Testis (tissue), 3 donors: ENCODE results near the gene LYZ. TPM values are rescaled to one million over a fixed set of nuclear protein-coding genes. Genes with fewer than 3 reads are reported as not detected.
A peak's percentile ranks its signal among the peaks of the same experiment; 100 is the strongest.

Experiments
- DNase-seq: peaks from one replicate; pipeline ENCODE4 v3.0.0-alpha.2; 2019
- H3K27ac ChIP-seq, 2 donors: fragments of 200-600 bp; sonication (generic); one replicate each; pipeline ENCODE4 v1.5.1; 2019
- H3K27me3 ChIP-seq: fragments of 200-600 bp; sonication (generic); one replicate; pipeline ENCODE4 v1.5.1; 2019
- H3K36me3 ChIP-seq: fragments of 200-600 bp; sonication (generic); one replicate; pipeline ENCODE4 v1.5.1; 2017; ENCODE audit warnings: low read depth; ENCODE audit errors: missing control alignments
- H3K4me1 ChIP-seq: fragments of 200-600 bp; sonication (generic); one replicate; pipeline ENCODE4 v1.5.1; 2019
- H3K4me3 ChIP-seq, 2 donors: fragments of 200-600 bp; sonication (generic); one replicate each; pipeline ENCODE4 v1.5.1; 2017 to 2019
- H3K9me3 ChIP-seq: fragments of 200-600 bp; sonication (generic); one replicate; pipeline ENCODE4 v1.5.1; 2017
- POLR2A ChIP-seq: fragments of 450-650 bp; IDR thresholded peaks from one replicate; pipeline ENCODE4 v1.6.1; 2017; ENCODE audit warnings: antibody characterized with exemption, mild to moderate bottlenecking, moderate library complexity
- WGBS, 2 donors: methylation state at CpG; one replicate each; pipeline ENCODE4 v1.1.5; 2018; 5-methylcytosine and 5-hydroxymethylcytosine counted together
- intact Hi-C: fragments of 100-400 bp; cut with DNase I; formaldehyde crosslinking; loops from one replicate; pipeline ENCODE4 v1.15.1; 2023; ENCODE audit warnings: low total_unique reads
- polyA plus RNA-seq: library from polyadenylated mRNA; stranded (reverse); fragments of 350-450 nt; fragmentation: Illumina TruSeq; extraction: RNeasy Lipid Tissue Mini Kit (QIAGEN cat#74804); gene quantifications from one replicate; pipeline ENCODE4 v1.2.3, GENCODE V29; 2014; ENCODE audit warnings: low read depth, low replicate concordance; ENCODE audit not compliant: insufficient read depth
- total RNA-seq, 2 donors: library from RNA; depleted of rRNA; stranded (reverse); fragments of >200 nt; gene quantifications; one replicate each; pipeline ENCODE4 v1.2.3, GENCODE V29; 2016
- TF ChIP-seq, protein P1 (sequence below), 3 experiments: fragments of 450-650 bp in 2 of 3; fragments of 200-600 bp in 1 of 3; sonication (generic) in 1 of 3; IDR thresholded peaks; one replicate each; pipeline ENCODE4 v1.5.1; 2016 to 2019; ENCODE audit warnings: antibody characterized with exemption in 3 of 3, mild to moderate bottlenecking in 2 of 3, moderate library complexity in 1 of 3

Gene LYZ
- total and polyA plus RNA-seq, 3 donors from 2014 or later, result 3.4 to 203 (median 9.7) TPM

DNA sequence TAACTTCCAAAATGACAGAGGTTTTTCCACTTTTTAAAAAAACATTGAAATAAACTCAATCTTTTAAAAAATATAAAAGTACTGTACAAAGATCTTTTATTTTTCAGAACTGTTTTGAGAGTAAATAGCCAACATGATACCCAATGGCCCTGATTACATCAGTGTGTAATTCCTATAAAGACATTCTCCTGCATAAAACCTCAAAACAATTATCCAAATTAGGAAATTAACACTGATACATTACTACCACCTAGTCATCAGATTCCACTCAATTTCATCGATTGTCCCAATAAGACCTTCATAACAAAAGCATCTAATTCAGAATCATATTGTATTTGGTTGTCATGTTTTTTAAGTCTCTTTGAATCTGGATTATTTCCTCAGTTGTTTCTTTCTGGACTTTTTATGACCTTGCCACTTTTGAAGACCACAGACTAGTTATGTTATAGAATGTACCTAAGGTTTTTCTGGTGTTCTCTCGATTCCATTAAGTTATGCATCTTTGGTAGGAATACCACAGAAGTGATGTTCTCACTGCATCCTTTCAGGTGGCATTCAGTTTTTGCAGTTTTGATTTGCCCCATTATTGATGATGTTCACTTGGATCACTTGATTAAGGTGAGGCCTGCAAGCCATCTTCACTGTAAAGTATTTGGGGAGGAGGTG, 7.3 kb downstream of the LYZ start:
- TF ChIP-seq, protein P1, sequence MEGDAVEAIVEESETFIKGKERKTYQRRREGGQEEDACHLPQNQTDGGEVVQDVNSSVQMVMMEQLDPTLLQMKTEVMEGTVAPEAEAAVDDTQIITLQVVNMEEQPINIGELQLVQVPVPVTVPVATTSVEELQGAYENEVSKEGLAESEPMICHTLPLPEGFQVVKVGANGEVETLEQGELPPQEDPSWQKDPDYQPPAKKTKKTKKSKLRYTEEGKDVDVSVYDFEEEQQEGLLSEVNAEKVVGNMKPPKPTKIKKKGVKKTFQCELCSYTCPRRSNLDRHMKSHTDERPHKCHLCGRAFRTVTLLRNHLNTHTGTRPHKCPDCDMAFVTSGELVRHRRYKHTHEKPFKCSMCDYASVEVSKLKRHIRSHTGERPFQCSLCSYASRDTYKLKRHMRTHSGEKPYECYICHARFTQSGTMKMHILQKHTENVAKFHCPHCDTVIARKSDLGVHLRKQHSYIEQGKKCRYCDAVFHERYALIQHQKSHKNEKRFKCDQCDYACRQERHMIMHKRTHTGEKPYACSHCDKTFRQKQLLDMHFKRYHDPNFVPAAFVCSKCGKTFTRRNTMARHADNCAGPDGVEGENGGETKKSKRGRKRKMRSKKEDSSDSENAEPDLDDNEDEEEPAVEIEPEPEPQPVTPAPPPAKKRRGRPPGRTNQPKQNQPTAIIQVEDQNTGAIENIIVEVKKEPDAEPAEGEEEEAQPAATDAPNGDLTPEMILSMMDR (IDR thresholded peaks at IDR 0.05), result no peak
- no peak for TF ChIP-seq POLR2A
- H3K9me3 ChIP-seq, result no peaks in the 10 kb centered on the region
- no peak for DNase-seq
- H3K4me1 ChIP-seq, result no peaks in the 10 kb centered on the region
- WGBS, 2 donors, result 68 to 72% methylated on average over 2 of the region's 2 CpGs
- no peak overlapping the region for H3K27ac ChIP-seq
- intact Hi-C loops, result no loop called here
- no peak overlapping the region for H3K4me3 ChIP-seq
- H3K27me3 ChIP-seq, result no peaks in the 10 kb centered on the region
- no peaks in the 10 kb centered on the region for H3K36me3 ChIP-seq

DNA sequence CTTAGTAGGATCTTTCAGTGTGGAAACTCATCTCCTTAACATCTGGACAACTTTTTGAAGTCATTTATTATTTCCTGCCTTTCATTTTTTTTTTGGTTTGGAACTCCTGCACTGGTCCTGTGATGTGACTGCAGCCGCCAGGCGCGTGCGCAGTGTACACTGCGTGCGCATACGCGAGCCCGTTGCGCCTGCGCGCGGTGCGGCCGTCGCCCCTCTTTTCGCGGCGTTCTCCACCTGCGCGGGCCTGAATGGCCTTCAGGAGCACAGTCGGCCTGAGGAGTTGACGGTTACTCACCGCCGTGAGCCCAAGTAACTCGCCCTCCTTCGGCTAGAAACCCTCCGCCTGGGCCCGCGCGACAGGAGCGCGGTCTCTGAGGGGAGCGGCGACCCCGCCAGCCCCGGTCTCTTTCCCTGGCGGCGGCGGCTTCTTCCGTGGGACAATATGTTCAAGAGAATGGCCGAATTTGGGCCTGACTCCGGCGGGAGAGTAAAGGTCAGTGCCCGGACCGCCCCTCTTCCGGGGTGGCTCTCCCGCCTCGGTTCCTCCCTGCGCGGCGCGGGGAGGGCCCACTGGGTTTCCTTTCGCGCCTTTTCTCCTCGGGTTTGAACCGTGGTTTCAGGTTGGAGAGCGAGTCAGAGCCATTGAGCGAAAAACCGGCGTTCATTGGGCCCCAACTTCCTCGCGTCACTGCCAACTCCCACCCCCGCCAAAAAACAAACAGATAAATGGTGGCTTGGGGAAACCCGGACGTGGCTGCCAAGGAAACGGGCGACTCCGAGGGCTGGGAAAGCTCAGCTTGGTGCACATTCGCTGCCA, 11.6 kb downstream of the LYZ start, which contains the start of gene YEATS4:
Gene YEATS4, plus strand, starts transcription at position 213 of the 817 bp plus-strand sequence. Its CDS starts 230 bp downstream, at position 443.
- H3K4me1 ChIP-seq, result no peaks in the 10 kb centered on the region
- intact Hi-C loops, result no loop called here
- TF ChIP-seq, protein P1 (IDR thresholded peaks at IDR 0.05), result no peak
- no peaks in the 10 kb centered on the region for H3K27me3 ChIP-seq
- H3K4me3 ChIP-seq, result peak within 1 kb of the TSS; percentile 76 to 88
- no peaks in the 10 kb centered on the region for H3K9me3 ChIP-seq
- 0% methylated on average over 27 to 63 of the region's 70 CpGs for WGBS, 2 donors
- no peaks in the 10 kb centered on the region for H3K36me3 ChIP-seq
- H3K27ac ChIP-seq, result peak within 1 kb of the TSS; percentile 90 to 99
- DNase-seq, result peak; percentile 89

DNA sequence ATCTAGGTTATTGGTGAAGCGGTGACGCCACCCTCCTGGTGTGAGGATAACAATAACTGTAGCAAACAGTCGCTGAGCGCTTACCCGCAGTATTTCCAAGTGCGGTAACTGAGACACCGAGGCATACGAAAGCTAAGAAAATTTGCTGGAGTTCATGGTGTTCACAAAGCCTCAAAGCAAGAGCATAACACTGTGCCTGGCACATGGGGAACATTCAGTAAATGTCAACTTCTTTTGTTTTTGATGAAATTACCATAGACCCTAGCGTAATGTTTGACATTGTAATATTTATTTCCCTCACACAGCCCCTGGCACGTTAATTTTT, 12.1 kb downstream of the LYZ start:
- no peak for TF ChIP-seq POLR2A
- TF ChIP-seq, protein P1 (IDR thresholded peaks at IDR 0.05), result no peak
- intact Hi-C loops, result no loop called here
- Histone ChIP-seq H3K4me3 (peak overlapping the region; percentile 76 to 88), H3K9me3 (no peaks in the 10 kb centered on the region), H3K36me3 (no peaks in the 10 kb centered on the region), H3K4me1 (no peaks in the 10 kb centered on the region), H3K27ac (peak overlapping the region; percentile 90 to 99), H3K27me3 (no peaks in the 10 kb centered on the region)
- DNase-seq, result no peak
- WGBS, 2 donors, result 6 to 8% methylated on average over 10 of the region's 10 CpGs

DNA sequence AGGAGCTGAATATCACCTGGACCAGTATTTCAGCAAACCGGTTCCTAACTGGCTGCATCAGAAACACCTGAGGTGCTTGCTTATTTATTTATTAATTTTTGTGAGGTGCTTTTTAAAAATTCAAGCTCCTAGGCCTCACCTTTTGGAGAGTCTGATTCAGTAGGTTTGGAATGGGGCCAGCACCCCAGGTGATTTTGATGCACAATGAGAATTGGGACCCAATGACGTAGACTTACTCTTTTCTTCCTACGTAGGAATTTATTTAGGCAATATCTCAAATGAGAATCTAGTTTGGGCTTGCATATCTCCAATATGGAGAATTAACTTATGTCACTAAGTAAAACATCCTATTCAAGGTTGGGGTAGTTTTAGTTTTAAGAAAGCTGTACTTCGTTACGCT, 18.6 kb downstream of the LYZ start:
- WGBS, 2 donors, result 97% methylated on average over 5 of the region's 5 CpGs
- DNase-seq, result no peak
- no peak overlapping the region for H3K4me3 ChIP-seq
- H3K9me3 ChIP-seq, result no peaks in the 10 kb centered on the region
- H3K4me1 ChIP-seq, result no peaks in the 10 kb centered on the region
- no peaks in the 10 kb centered on the region for H3K27me3 ChIP-seq
- intact Hi-C loops, result no loop called here
- TF ChIP-seq, protein P1 (IDR thresholded peaks at IDR 0.05), result no peak
- no peak for TF ChIP-seq POLR2A
- H3K36me3 ChIP-seq, result no peaks in the 10 kb centered on the region
- no peak overlapping the region for H3K27ac ChIP-seq
